ENCODE results near the gene VSX2. TPM values are rescaled to one million over a fixed set of nuclear protein-coding genes. Genes with fewer than 3 reads are reported as not detected.

Gene VSX2
- total and polyA plus RNA-seq, 7 donors, result 0.04 TPM; not detected in 6

DNA sequence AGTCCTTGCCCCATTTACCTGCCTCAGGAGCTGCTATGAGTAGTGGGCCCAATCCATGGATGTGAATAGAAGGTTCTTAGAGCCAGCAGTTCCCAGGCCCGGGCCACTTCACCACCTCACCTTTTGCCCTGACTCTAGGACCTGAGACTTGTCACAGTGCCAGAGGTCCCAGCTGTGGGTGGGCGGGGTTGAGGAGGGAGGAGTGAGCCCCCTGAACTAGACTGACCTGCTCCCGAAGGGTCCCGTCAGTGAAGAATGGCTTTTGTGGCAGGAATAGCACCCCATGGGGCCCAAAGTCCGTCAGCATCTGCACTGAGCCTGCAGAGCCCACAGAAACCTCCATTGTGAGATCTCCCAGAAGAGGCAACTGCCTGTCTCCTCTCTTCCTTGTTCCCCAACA is 50.6 kb downstream of the VSX2 start:
- no peak for TF ChIP-seq POLR2A (IDR thresholded peaks at IDR 0.05)
- no peak for TF ChIP-seq CTCF (IDR thresholded peaks at IDR 0.05)
- no peak for TF ChIP-seq EP300 (IDR thresholded peaks at IDR 0.05)
- TF ChIP-seq POLR2AphosphoS5 (IDR thresholded peaks at IDR 0.05), result no peak
- peaks cover 16 to 82% (median 52%) of the 10 kb centered on the region in 4 donors for H3K36me3 ChIP-seq

GRCh38 chr14:74290415-74290814 is 51.2 kb downstream of the VSX2 start:
- Histone ChIP-seq H3K27ac (no peak overlapping the region), H3K4me3 (no peak overlapping the region), H3K4me1 (no peaks in the 10 kb centered on the region), H3K36me3 (peaks cover 16 to 82% (median 55%) of the 10 kb centered on the region in 4 donors), H3K9me3 (no peaks in the 10 kb centered on the region), H3K27me3 (no peaks in the 10 kb centered on the region)
- DNase-seq, result no peak
- no peak for TF ChIP-seq POLR2A (IDR thresholded peaks at IDR 0.05)
- TF ChIP-seq EP300 (IDR thresholded peaks at IDR 0.05), result no peak
- no peak for TF ChIP-seq POLR2AphosphoS5 (IDR thresholded peaks at IDR 0.05)
- TF ChIP-seq CTCF (IDR thresholded peaks at IDR 0.05), result no peak
- WGBS, 2 donors, result 76 to 79% methylated on average over 7 of the region's 7 CpGs
- intact Hi-C loops (cut with DNase I), result no loop called here

More for the DNA sequence above, 50.6 kb downstream of the VSX2 start:
- Histone ChIP-seq H3K9me3 (no peaks in the 10 kb centered on the region), H3K4me1 (no peaks in the 10 kb centered on the region), H3K27ac (no peak overlapping the region), H3K4me3 (no peak overlapping the region), H3K27me3 (no peaks in the 10 kb centered on the region)
- no peak for DNase-seq
- intact Hi-C loops (cut with DNase I), result no loop called here
- WGBS, 2 donors, result 85 to 89% methylated on average over 5 of the region's 5 CpGs

GRCh38 chr14:74292061-74292460 is 52.8 kb downstream of the VSX2 start:
- Histone ChIP-seq H3K27ac (no peak overlapping the region), H3K27me3 (no peaks in the 10 kb centered on the region), H3K4me3 (no peak overlapping the region), H3K9me3 (no peaks in the 10 kb centered on the region), H3K4me1 (no peaks in the 10 kb centered on the region), H3K36me3 (peaks cover 6 to 82% (median 41%) of the 10 kb centered on the region in 4 donors)
- no peak for DNase-seq
- 86 to 94% methylated on average over 11 of the region's 11 CpGs for WGBS, 2 donors
- TF ChIP-seq CTCF (IDR thresholded peaks at IDR 0.05), result no peak
- no peak for TF ChIP-seq POLR2A (IDR thresholded peaks at IDR 0.05)
- TF ChIP-seq EP300 (IDR thresholded peaks at IDR 0.05), result no peak
- no peak for TF ChIP-seq POLR2AphosphoS5 (IDR thresholded peaks at IDR 0.05)
- intact Hi-C loops (cut with DNase I), result no loop called here

GRCh38 chr14:74293606-74294005 is 54.4 kb downstream of the VSX2 start:
- Histone ChIP-seq H3K4me1 (peaks cover 0 to under 1% (median 0%) of the 10 kb centered on the region in 4 donors), H3K36me3 (peaks cover 6 to 82% (median 42%) of the 10 kb centered on the region in 4 donors)
- TF ChIP-seq POLR2A (IDR thresholded peaks at IDR 0.05) (no peak), EP300 (IDR thresholded peaks at IDR 0.05) (no peak), POLR2AphosphoS5 (IDR thresholded peaks at IDR 0.05) (no peak), CTCF (IDR thresholded peaks at IDR 0.05) (no peak)

GRCh38 chr14:74296037-74296467 is 56.8 kb downstream of the VSX2 start:
- 80 to 82% methylated on average over 9 of the region's 9 CpGs for WGBS, 2 donors
- no peaks in the 10 kb centered on the region for H3K9me3 ChIP-seq
- TF ChIP-seq CTCF (IDR thresholded peaks at IDR 0.05), result no peak
- no peak for TF ChIP-seq EP300 (IDR thresholded peaks at IDR 0.05)
- TF ChIP-seq POLR2A (IDR thresholded peaks at IDR 0.05), result no peak
- no peak for TF ChIP-seq POLR2AphosphoS5 (IDR thresholded peaks at IDR 0.05)
- DNase-seq, result no peak
- no peak overlapping the region for H3K27ac ChIP-seq
- H3K4me3 ChIP-seq, result no peak overlapping the region
- intact Hi-C loops (cut with DNase I), result no loop called here
- H3K27me3 ChIP-seq, result no peaks in the 10 kb centered on the region
- peaks cover 0 to 74% (median 31%) of the 10 kb centered on the region in 4 donors for H3K36me3 ChIP-seq
- peaks cover 0 to 16% (median 10%) of the 10 kb centered on the region in 4 donors for H3K4me1 ChIP-seq

More at GRCh38 chr14:74293606-74294005, 54.4 kb downstream of the VSX2 start:
- Histone ChIP-seq H3K27me3 (no peaks in the 10 kb centered on the region), H3K9me3 (no peaks in the 10 kb centered on the region), H3K27ac (no peak overlapping the region), H3K4me3 (no peak overlapping the region)
- no peak for DNase-seq
- intact Hi-C loops (cut with DNase I), result no loop called here
- 96 to 99% methylated on average over 2 of the region's 2 CpGs for WGBS, 2 donors

Data from sigmoid colon (tissue), 7 donors.